Activated CD4-positive, alpha-beta T cell treated with anti-CD3 and anti-CD28 coated beads for 36 hours (primary cell): ENCODE measurements around the gene PDE4B. TPM values are rescaled to one million over a fixed set of nuclear protein-coding genes. Genes with fewer than 3 reads are reported as not detected.
A peak's percentile ranks its signal among the peaks of the same experiment; 100 is the strongest.

Experiments
- ATAC-seq: fragments of 200-7000 bp; cut with Tn5 transposase; one replicate; pipeline ENCODE4 v1.10.0; 2021; ENCODE audit warnings: mild to moderate bottlenecking, moderate library complexity
- CTCF ChIA-PET: fragments of 350-600 bp; sonication (Branson Sonifier 250); formaldehyde crosslinking; loops from one replicate; lab custom pipeline; 2021; ENCODE audit warnings: antibody characterized with exemption; lab: Charles Lee
- POLR2A ChIA-PET: fragments of 350-600 bp; sonication (Branson Sonifier 250); formaldehyde crosslinking; loops from one replicate; lab custom pipeline; 2021; ENCODE audit warnings: antibody characterized with exemption, inconsistent platforms; lab: Charles Lee
- DNase-seq: peaks from one replicate; pipeline ENCODE4 v3.0.0-alpha.2; 2020
- H3K27ac Mint-ChIP-seq: one replicate; pipeline ENCODE4 v1.8.0; 2021; ENCODE audit warnings: mixed read lengths
- H3K27me3 Mint-ChIP-seq: one replicate; pipeline ENCODE4 v1.8.0; 2021; ENCODE audit warnings: mixed read lengths
- H3K36me3 Mint-ChIP-seq: one replicate; pipeline ENCODE4 v1.8.0; 2021; ENCODE audit warnings: low read depth, mixed read lengths
- H3K4me1 Mint-ChIP-seq: one replicate; pipeline ENCODE4 v1.8.0; 2021; ENCODE audit warnings: mixed read lengths
- H3K4me3 Mint-ChIP-seq: one replicate; pipeline ENCODE4 v1.8.0; 2021; ENCODE audit warnings: mild to moderate bottlenecking, moderate library complexity, mixed read lengths
- H3K9me3 Mint-ChIP-seq: one replicate; pipeline ENCODE4 v1.8.0; 2021; ENCODE audit warnings: low read depth, mixed read lengths
- intact Hi-C, 2 experiments: fragments of 100-400 bp; cut with DNase I in 1 of 2; cut with micrococcal nuclease in 1 of 2; formaldehyde crosslinking; loops; one replicate each; pipeline versions ENCODE4 v1.14.2 to v1.15.1; 2022 to 2024; cut with DNase I, micrococcal nuclease
- total RNA-seq, 2 experiments: library from RNA; stranded (reverse); gene quantifications; one replicate each; pipeline ENCODE4 v1.2.3, GENCODE V29; 2021

The PDE4B gene
- total RNA-seq, 2 experiments from 2014 or later: 24.2 to 24.7 TPM

- intact Hi-C loops: loop anchor here (1.0 to 10.0 kb wide), 4 partner anchors 16 to 1310 kb away; partner anchors contain the start of gene JAK1 (in 1 of the 2)
- peaks cover 89% of the 10 kb centered on the region for H3K4me1 Mint-ChIP-seq
- CTCF ChIA-PET: interaction anchor here (0.6 to 4.3 kb wide), 14 partner anchors 19 to 171 kb away, joined by 3 to 43 read pairs (median 4); no protein-coding TSS in a partner anchor
- H3K27me3 Mint-ChIP-seq: no peaks in the 10 kb centered on the region
- ATAC-seq: peak; percentile 55
- H3K9me3 Mint-ChIP-seq: peaks cover 2% of the 10 kb centered on the region
- H3K36me3 Mint-ChIP-seq: peaks cover 1% of the 10 kb centered on the region
- POLR2A ChIA-PET: interaction anchor here (0.6 to 1.5 kb wide), 7 partner anchors 16 to 99 kb away, joined by 3 to 8 read pairs (median 3); no protein-coding TSS in a partner anchor
- no peak overlapping the region for H3K4me3 Mint-ChIP-seq
- H3K27ac Mint-ChIP-seq: peak overlapping the region; percentile 78
- no peak for DNase-seq
Measured at GRCh38 chr1:66275083-66275482, 482.4 kb downstream of the PDE4B start.

- Mint-ChIP-seq H3K4me3 (peak overlapping the region; percentile 29), H3K27ac (peak overlapping the region; percentile 78), H3K9me3 (peaks cover 2% of the 10 kb centered on the region), H3K27me3 (no peaks in the 10 kb centered on the region), H3K4me1 (peaks cover 89% of the 10 kb centered on the region), H3K36me3 (peaks cover 1% of the 10 kb centered on the region)
- ChIA-PET CTCF (interaction anchor here (0.9 to 4.3 kb wide), 13 partner anchors 16 to 170 kb away, joined by 3 to 43 read pairs (median 3); no protein-coding TSS in a partner anchor), POLR2A (interaction anchor here (0.6 to 1.5 kb wide), 10 partner anchors 17 to 147 kb away, joined by 3 to 8 read pairs (median 4); no protein-coding TSS in a partner anchor)
- intact Hi-C loops: loop anchor here (1.0 to 10.0 kb wide), 4 partner anchors 17 to 1311 kb away; partner anchors contain the start of gene JAK1 (in 1 of the 2)
- ATAC-seq: peak; percentile 11
- DNase-seq: peak; percentile 56
Measured at GRCh38 chr1:66275601-66276023, 482.9 kb downstream of the PDE4B start.

- peaks cover 89% of the 10 kb centered on the region for H3K4me1 Mint-ChIP-seq
- ChIA-PET POLR2A (interaction anchor here (0.5 to 1.0 kb wide), 9 partner anchors 25 to 148 kb away, joined by 3 to 5 read pairs (median 4); no protein-coding TSS in a partner anchor), CTCF (interaction anchor here (0.9 to 4.3 kb wide), 10 partner anchors 16 to 170 kb away, joined by 3 to 43 read pairs (median 4); no protein-coding TSS in a partner anchor)
- peaks cover 2% of the 10 kb centered on the region for H3K9me3 Mint-ChIP-seq
- ATAC-seq (peak; percentile 58), DNase-seq (peak; percentile 42)
- peaks cover 1% of the 10 kb centered on the region for H3K36me3 Mint-ChIP-seq
- no peaks in the 10 kb centered on the region for H3K27me3 Mint-ChIP-seq
- H3K27ac Mint-ChIP-seq: peak overlapping the region; percentile 78
- intact Hi-C loops: loop anchor here (10.0 kb wide), 2 partner anchors 659 to 1311 kb away; partner anchors contain the start of gene JAK1 (in 1 of the 2)
- H3K4me3 Mint-ChIP-seq: peak overlapping the region; percentile 29
Measured at GRCh38 chr1:66276218-66276617, 483.5 kb downstream of the PDE4B start.

GRCh38 chr1:66278260-66279021 is 485.7 kb downstream of the PDE4B start:
- no peaks in the 10 kb centered on the region for H3K27me3 Mint-ChIP-seq
- ATAC-seq (no peak), DNase-seq (no peak)
- peaks cover 1% of the 10 kb centered on the region for H3K36me3 Mint-ChIP-seq
- intact Hi-C loops: loop anchor here (10.0 kb wide), 2 partner anchors 656 to 1314 kb away; partner anchors contain the start of gene JAK1 (in 1 of the 2)
- H3K4me3 Mint-ChIP-seq: no peak overlapping the region
- H3K9me3 Mint-ChIP-seq: peaks cover 2% of the 10 kb centered on the region
- ChIA-PET CTCF (interaction anchor here (0.7 to 1.8 kb wide), 7 partner anchors 13 to 158 kb away, joined by 3 to 5 read pairs (median 4); no protein-coding TSS in a partner anchor), POLR2A (interaction anchor here (0.7 to 1.2 kb wide), 2 partner anchors 14 to 31 kb away, joined by 3 read pairs; no protein-coding TSS in a partner anchor)
- no peak overlapping the region for H3K27ac Mint-ChIP-seq
- peaks cover 91% of the 10 kb centered on the region for H3K4me1 Mint-ChIP-seq

- Mint-ChIP-seq H3K27me3 (no peaks in the 10 kb centered on the region), H3K27ac (peak overlapping the region; percentile 90), H3K4me1 (peaks cover 92% of the 10 kb centered on the region), H3K4me3 (peak overlapping the region; percentile 29), H3K36me3 (no peaks in the 10 kb centered on the region), H3K9me3 (peaks cover 2% of the 10 kb centered on the region)
- intact Hi-C loops: loop anchor here (1.0 to 10.0 kb wide), 17 partner anchors 8 to 1403 kb away; partner anchors contain the start of gene GADD45A (in 1 of the 2)
- ChIA-PET POLR2A (interaction anchor here (0.6 to 2.2 kb wide), 10 partner anchors 10 to 163 kb away, joined by 3 to 18 read pairs (median 4); no protein-coding TSS in a partner anchor), CTCF (interaction anchor here (0.7 to 3.8 kb wide), 21 partner anchors 9 to 165 kb away, joined by 3 to 30 read pairs (median 5); no protein-coding TSS in a partner anchor)
- DNase-seq (no peak), ATAC-seq (no peak)
Measured at GRCh38 chr1:66281808-66282207, 489.1 kb downstream of the PDE4B start.

- no peaks in the 10 kb centered on the region for H3K36me3 Mint-ChIP-seq
- H3K4me3 Mint-ChIP-seq: peak overlapping the region; percentile 29
- DNase-seq: peak; percentile 82
- H3K4me1 Mint-ChIP-seq: peaks cover 93% of the 10 kb centered on the region
- H3K27me3 Mint-ChIP-seq: no peaks in the 10 kb centered on the region
- intact Hi-C loops: loop anchor here (1.0 to 10.0 kb wide), 17 partner anchors 8 to 1402 kb away; partner anchors contain the start of gene GADD45A (in 1 of the 2)
- H3K9me3 Mint-ChIP-seq: no peaks in the 10 kb centered on the region
- POLR2A ChIA-PET: interaction anchor here (0.6 to 2.2 kb wide), 10 partner anchors 10 to 471 kb away, joined by 3 to 18 read pairs (median 4); no protein-coding TSS in a partner anchor
- peak; percentile 80 for ATAC-seq
- CTCF ChIA-PET: interaction anchor here (0.7 to 3.8 kb wide), 21 partner anchors 10 to 164 kb away, joined by 3 to 30 read pairs (median 5); no protein-coding TSS in a partner anchor
- H3K27ac Mint-ChIP-seq: peak overlapping the region; percentile 90
Measured at GRCh38 chr1:66282343-66282852, 489.7 kb downstream of the PDE4B start.

- Mint-ChIP-seq H3K27me3 (no peaks in the 10 kb centered on the region), H3K4me3 (peak overlapping the region; percentile 37), H3K4me1 (peaks cover 92% of the 10 kb centered on the region), H3K27ac (peak overlapping the region; percentile 91), H3K9me3 (no peaks in the 10 kb centered on the region), H3K36me3 (no peaks in the 10 kb centered on the region)
- POLR2A ChIA-PET: interaction anchor here (0.6 to 2.2 kb wide), 6 partner anchors 49 to 471 kb away, joined by 3 to 18 read pairs (median 7); no protein-coding TSS in a partner anchor
- ATAC-seq: no peak
- intact Hi-C loops: loop anchor here (1.0 to 10.0 kb wide), 22 partner anchors 9 to 1402 kb away; partner anchors contain the start of gene GADD45A (in 1 of the 2)
- no peak for DNase-seq
- CTCF ChIA-PET: interaction anchor here (0.7 to 3.8 kb wide), 23 partner anchors 12 to 329 kb away, joined by 3 to 30 read pairs (median 5); no protein-coding TSS in a partner anchor
Measured at GRCh38 chr1:66282891-66283621, 490.4 kb downstream of the PDE4B start.

GRCh38 chr1:66283622-66284041 is 490.9 kb downstream of the PDE4B start:
- Mint-ChIP-seq H3K36me3 (no peaks in the 10 kb centered on the region), H3K9me3 (no peaks in the 10 kb centered on the region), H3K27ac (peak overlapping the region; percentile 91), H3K4me3 (peak overlapping the region; percentile 37), H3K4me1 (peaks cover 92% of the 10 kb centered on the region), H3K27me3 (no peaks in the 10 kb centered on the region)
- peak; percentile 64 for DNase-seq
- POLR2A ChIA-PET: interaction anchor here (1.5 to 2.2 kb wide), 2 partner anchors 67 to 153 kb away, joined by 4 to 18 read pairs; no protein-coding TSS in a partner anchor
- CTCF ChIA-PET: interaction anchor here (0.7 to 3.8 kb wide), 13 partner anchors 10 to 330 kb away, joined by 3 to 30 read pairs (median 4); no protein-coding TSS in a partner anchor
- intact Hi-C loops: loop anchor here (1.0 to 10.0 kb wide), 13 partner anchors 25 to 1401 kb away; partner anchors contain the start of gene GADD45A (in 1 of the 2)
- ATAC-seq: peak; percentile 72

- Mint-ChIP-seq H3K27me3 (no peaks in the 10 kb centered on the region), H3K27ac (no peak overlapping the region), H3K36me3 (no peaks in the 10 kb centered on the region), H3K9me3 (no peaks in the 10 kb centered on the region), H3K4me1 (peaks cover 89% of the 10 kb centered on the region), H3K4me3 (no peak overlapping the region)
- ChIA-PET CTCF (interaction anchor here (1.0 to 3.8 kb wide), 7 partner anchors 15 to 162 kb away, joined by 3 to 30 read pairs (median 5); no protein-coding TSS in a partner anchor), POLR2A (no interaction called here)
- DNase-seq: no peak
- intact Hi-C loops: loop anchor here (10.0 kb wide), 3 partner anchors 890 to 1050 kb away; no protein-coding TSS in a partner anchor
- no peak for ATAC-seq
Measured at GRCh38 chr1:66284746-66285145, 492.1 kb downstream of the PDE4B start.
